HG02678 (cell line): ENCODE data around the gene C2orf81.
"Not testable (repeated sequence)": the region's sequence is repeated elsewhere in the genome, so short reads cannot be mapped to it uniquely, and the experiment has no call there.

ENCODE experiments used
- ATAC-seq: cut with Tn5 transposase; IDR thresholded peaks from one replicate; pipeline ENCODE4 v1.9.1; 2021; ENCODE audit warnings: mild to moderate bottlenecking, moderate library complexity; ENCODE audit not compliant: unreplicated experiment

C2orf81 gene

DNA sequence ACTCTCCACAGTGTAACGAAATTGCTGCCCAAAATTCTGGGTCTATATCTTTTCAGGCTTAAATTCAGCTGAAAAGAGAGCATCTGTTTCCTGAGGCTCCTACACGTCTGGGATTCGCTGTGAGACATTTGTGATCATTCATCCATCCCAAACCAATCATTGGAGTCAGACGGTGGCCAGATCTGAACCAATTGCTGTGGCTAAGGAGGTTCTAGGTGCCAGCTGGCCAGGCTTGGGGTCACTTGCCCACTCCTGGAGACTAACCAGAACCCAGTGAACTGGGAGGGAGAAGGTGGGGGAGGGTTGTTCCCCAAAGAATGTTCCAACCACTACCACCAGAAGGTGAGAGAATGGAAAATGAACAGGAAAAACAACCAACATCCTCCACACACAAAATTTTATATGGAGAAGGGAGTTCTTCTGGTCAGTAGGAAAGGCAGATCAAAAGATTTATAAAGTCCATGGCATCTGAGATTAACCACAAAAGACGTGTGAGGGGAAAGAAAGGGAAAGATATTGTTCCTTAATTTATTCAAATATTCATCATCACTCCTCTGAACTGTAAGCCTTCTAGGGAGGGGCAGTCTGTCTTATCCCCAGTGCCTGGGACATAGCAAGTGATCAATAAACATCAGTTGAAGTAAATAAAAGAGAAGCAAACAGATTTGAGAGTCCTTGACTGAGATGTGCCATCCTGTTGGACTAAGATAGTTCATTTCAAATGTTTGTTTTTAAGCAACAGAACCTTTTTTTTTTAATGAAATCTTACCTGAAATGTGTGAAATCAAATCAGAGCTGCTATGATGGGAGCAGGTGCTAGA lies 23.3 kb upstream of the C2orf81 start:
- no peak for ATAC-seq

GRCh38 chr2:74442483-74443297 lies 21.3 kb upstream of the C2orf81 start:
- not testable (repeated sequence) for ATAC-seq

DNA sequence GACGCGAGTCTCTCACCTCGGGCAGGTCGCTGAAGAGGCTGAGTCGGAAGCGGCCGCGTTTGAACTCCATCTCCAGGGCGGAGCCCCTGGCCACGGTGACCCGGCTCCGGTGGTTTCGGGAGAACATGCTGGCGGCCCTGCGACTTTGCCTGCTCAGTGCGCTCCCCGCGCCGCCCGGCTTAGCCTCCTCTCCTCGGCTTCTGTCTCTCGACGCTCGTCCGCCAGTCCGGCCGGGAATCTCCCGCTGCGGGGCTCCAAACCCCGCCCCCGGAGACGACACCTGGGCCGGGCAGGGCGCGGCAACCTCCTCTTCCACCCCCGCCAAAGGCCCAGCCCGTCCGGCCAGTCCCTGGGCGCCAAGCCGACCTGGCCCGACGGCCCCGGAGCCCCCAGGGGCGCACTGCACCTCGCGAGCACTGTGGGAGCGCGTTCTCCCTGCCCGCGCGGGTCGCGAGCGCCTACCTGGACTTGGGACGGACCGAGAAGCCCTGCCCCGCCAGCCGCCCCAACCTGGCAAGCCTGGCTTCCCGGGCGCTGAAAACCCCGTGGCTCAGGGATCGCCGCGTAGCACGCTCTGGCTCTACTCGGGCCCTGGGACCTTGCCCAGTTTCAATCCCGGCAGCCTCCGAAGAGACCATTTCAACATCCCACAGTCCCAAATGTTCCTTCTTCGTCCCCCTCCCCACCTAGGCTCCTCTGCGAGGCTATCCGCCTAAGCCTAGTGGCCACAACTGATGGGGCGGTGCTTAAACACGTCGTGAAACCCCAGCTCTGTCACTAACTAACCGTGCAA lies 20.5 kb upstream of the C2orf81 start, which contains the start of gene RTKN:
Gene RTKN, minus strand, starts transcription at position 248 of the 793 bp plus-strand sequence. Its CDS starts 121 bp downstream, at position 127.
- no peak for ATAC-seq

GRCh38 chr2:74441170-74441689 lies 19.8 kb upstream of the C2orf81 start:
- no peak for ATAC-seq

- peak; percentile 93 for ATAC-seq
Measured at GRCh38 chr2:74440378-74441169, 19.2 kb upstream of the C2orf81 start.

GRCh38 chr2:74439803-74440377 lies 18.5 kb upstream of the C2orf81 start:
- peak; percentile 0 for ATAC-seq

GRCh38 chr2:74439373-74439772 lies 18.0 kb upstream of the C2orf81 start:
- ATAC-seq = no peak

- no peak for ATAC-seq
Measured at GRCh38 chr2:74438248-74438647, 16.8 kb upstream of the C2orf81 start.

DNA sequence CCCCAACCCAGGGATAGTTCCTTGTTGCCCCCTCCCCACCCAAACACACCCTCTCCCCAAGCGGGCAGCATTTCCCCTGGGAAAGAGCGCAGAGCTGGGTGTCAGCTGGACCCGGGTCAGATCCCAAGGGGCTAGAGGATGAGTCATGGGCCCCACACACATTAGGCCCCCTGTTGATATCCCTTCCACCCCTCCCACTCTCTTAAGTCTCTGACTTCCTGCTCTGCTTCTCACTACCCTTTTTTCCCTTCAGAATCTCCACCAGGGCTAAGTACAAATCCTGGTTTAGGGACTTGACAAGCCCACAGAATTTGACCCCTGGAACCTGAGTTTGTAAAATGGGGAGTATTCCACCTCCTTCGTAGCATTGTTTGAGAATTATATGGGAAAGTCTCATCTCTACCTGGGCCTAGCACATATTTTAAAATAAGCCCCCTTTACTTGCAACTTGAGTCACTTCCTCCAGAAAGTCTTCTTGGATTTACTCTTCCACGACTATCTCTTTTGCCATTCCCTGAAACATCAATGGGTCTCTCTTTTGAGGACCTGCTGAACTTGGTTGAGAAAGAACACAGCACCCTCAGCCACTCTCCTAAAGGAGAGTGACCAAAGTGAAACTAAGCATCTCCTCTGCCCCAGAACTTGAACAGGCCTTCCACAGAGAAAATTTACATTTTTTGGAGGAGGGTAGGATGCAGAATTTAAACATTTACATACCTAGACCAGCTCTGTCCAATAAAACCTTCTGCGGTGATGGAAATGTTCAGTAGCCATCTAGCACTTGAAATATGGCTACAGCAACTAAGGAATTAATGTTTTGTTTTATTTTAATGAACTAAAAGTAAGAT lies 15.7 kb upstream of the C2orf81 start:
- no peak for ATAC-seq

DNA sequence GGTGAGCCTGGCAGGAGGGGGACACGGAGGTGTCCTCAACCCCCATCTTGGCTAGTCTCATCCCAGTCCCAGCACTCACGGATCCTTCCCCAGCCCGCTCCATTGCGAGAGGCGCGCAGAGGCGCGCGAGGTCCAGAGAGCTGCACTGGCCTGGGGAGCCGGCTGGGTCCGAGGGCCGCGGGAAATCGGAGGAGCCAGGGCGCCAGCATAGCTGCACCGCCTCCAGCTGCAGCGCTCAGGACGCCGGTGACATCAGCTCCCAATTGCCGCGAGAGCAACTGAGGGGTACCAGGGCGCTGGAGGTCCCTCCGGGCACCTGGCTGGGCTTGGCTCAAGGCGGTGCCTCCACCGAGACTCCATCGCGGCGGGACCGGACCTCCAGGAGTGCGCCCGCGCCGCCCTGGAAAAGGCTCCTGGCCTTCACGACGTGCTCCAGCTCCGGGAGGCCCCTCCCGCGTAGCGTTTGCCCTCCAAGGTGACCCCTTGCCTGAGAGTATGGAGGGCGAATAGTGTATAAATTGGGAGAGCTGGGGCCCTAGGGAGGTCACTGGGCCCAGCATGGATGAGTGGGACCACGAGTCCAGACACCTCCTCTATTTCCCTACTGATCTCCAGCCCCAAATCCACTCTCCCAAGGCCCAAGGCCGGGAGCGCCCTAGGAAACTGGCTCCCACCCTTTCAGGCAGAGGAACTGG lies 14.8 kb upstream of the C2orf81 start:
- no peak for ATAC-seq

DNA sequence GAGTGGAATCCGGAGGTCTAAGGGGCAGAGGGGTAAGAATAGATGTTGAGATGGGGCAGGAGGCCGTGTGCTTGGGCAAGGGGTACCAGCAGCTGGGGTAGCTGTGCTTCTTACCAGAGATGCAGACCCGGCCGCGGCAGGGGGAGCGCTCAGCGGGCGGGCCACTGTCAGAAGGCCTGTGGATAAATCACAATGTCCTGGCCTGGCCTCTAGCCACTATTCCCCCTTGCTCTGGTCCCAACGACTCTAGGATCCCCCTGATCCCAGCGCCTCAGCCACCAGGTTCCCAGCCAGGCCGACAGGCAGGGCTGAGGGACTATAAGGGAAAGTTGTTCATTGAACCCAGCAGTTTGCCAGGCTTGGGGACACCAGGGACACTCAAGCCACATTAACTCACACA lies 9.1 kb upstream of the C2orf81 start:
- no peak for ATAC-seq

- ATAC-seq = no peak
Measured at GRCh38 chr2:74429487-74430451, 8.3 kb upstream of the C2orf81 start.

DNA sequence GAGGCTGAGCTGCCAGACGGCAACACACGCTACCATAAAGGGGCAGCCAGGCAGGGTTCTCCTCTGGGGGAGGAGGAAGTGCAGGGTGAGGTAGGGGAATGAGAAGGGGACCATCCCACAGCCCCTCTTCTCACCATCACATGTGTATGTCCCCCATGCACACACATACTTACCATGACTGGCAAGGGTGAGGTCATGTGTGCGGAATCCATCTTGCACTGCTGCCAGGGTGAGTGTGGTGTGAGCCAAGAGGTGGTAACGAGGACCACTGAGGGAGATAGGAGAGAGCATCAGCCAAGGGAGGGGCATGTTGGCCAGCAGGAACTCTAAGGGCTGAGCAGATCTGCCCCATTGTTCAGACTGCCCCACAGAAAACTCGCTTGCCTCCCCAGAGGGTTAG lies 7.3 kb upstream of the C2orf81 start:
- ATAC-seq = no peak

DNA sequence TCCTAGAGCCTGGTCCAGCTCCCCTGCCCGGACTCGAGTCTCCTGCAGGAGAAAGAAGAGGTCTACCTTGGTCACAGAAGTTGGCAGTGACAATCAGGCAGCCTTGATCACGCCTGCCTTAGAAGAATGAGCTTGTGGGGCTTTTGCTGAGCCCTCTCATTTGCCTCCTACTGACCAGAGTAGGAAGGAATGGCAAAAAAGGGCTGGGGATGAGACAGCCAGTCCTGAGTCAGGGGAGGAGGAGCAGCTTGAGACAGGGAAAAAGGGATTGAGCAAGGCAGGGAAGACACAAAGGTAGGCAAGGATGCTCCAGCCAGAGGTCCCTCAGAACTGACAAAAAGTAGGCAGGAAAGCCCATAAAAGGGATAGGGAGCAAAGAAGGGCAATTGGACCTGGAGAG lies 6.1 kb upstream of the C2orf81 start:
- ATAC-seq = no peak

GRCh38 chr2:74426181-74426758 lies 4.9 kb upstream of the C2orf81 start:
- no peak for ATAC-seq

GRCh38 chr2:74425523-74425922 lies 4.1 kb upstream of the C2orf81 start:
- no peak for ATAC-seq

GRCh38 chr2:74424995-74425406 lies 3.6 kb upstream of the C2orf81 start:
- no peak for ATAC-seq
